GM18870 (cell line): ENCODE data around the gene NINJ1.

Source experiments
- ATAC-seq: cut with Tn5 transposase; IDR thresholded peaks from one replicate; pipeline ENCODE4 v1.9.1; 2021; ENCODE audit warnings: moderate library complexity; ENCODE audit not compliant: unreplicated experiment

The NINJ1 gene

GRCh38 chr9:93090091-93090655, 43.9 kb downstream of the NINJ1 start:
- ATAC-seq = no peak

- ATAC-seq = no peak
Observed at GRCh38 chr9:93089481-93089991, 44.5 kb downstream of the NINJ1 start.

GRCh38 chr9:93089024-93089423, 45.0 kb downstream of the NINJ1 start:
- no peak for ATAC-seq

GRCh38 chr9:93088656-93089015, 45.4 kb downstream of the NINJ1 start:
- ATAC-seq = no peak

- ATAC-seq = no peak
Observed at GRCh38 chr9:93087971-93088655, 45.9 kb downstream of the NINJ1 start.

GRCh38 chr9:93086447-93087224, 47.4 kb downstream of the NINJ1 start:
- no peak for ATAC-seq

- no peak for ATAC-seq
Observed at GRCh38 chr9:93085676-93086075, 48.4 kb downstream of the NINJ1 start.

GRCh38 chr9:93084471-93084881, 49.6 kb downstream of the NINJ1 start:
- no peak for ATAC-seq

GRCh38 chr9:93083592-93084470, 50.2 kb downstream of the NINJ1 start:
- ATAC-seq = no peak

GRCh38 chr9:93082841-93083411, 51.1 kb downstream of the NINJ1 start:
- ATAC-seq = no peak

GRCh38 chr9:93081931-93082330, 52.1 kb downstream of the NINJ1 start:
- ATAC-seq = no peak

- ATAC-seq = no peak
Observed at GRCh38 chr9:93081081-93081529, 52.9 kb downstream of the NINJ1 start.

- no peak for ATAC-seq
Observed at GRCh38 chr9:93080406-93080805, 53.6 kb downstream of the NINJ1 start.

GRCh38 chr9:93079371-93079770, 54.7 kb downstream of the NINJ1 start:
- no peak for ATAC-seq

GRCh38 chr9:93077811-93078210, 56.2 kb downstream of the NINJ1 start:
- no peak for ATAC-seq

GRCh38 chr9:93077367-93077766, 56.7 kb downstream of the NINJ1 start:
- ATAC-seq = no peak

GRCh38 chr9:93076792-93077128, 57.3 kb downstream of the NINJ1 start:
- ATAC-seq = no peak

- no peak for ATAC-seq
Observed at GRCh38 chr9:93076101-93076791, 57.8 kb downstream of the NINJ1 start.

GRCh38 chr9:93072383-93072795, 61.7 kb downstream of the NINJ1 start:
- ATAC-seq = no peak
